B cell (primary cell): ENCODE results near the gene ZDHHC19. TPM values are rescaled to one million over a fixed set of nuclear protein-coding genes. Genes with fewer than 3 reads are reported as not detected.

Experiments used
- ATAC-seq: fragments of 200-7000 bp; cut with Tn5 transposase; one replicate; pipeline ENCODE4 v1.10.0; 2021; ENCODE audit warnings: low read depth, mild to moderate bottlenecking, moderate number of reproducible peaks, moderate library complexity
- CTCF ChIA-PET: fragments of 350-600 bp; sonication (Branson Sonifier 250); formaldehyde crosslinking; loops from one replicate; lab custom pipeline; 2021; ENCODE audit warnings: antibody characterized with exemption, inconsistent platforms; lab: Charles Lee
- POLR2A ChIA-PET: fragments of 350-600 bp; sonication (Branson Sonifier 250); formaldehyde crosslinking; loops from one replicate; lab custom pipeline; 2021; ENCODE audit warnings: antibody characterized with exemption; lab: Charles Lee
- DNase-seq: peaks from one replicate; pipeline ENCODE4 v3.0.0; 2013
- H2AFZ ChIP-seq: 2 replicates; pipeline ENCODE4 v1.6.1; 2012; ENCODE audit warnings: mild to moderate bottlenecking, low read depth, low read length; ENCODE audit not compliant: insufficient read depth, poor library complexity, severe bottlenecking
- H3K27ac ChIP-seq, 2 donors: 1 replicate in 1 of 2; 2 replicates in 1 of 2; pipeline ENCODE4 v1.5.1; 2012 to 2013; ENCODE audit warnings: low read length in 2 of 2, mild to moderate bottlenecking in 2 of 2, moderate library complexity in 1 of 2
- H3K27me3 ChIP-seq, 4 experiments: fragments of 200-600 bp in 1 of 4; sonication (generic) in 1 of 4; replicated peaks in 1 of 4; 1 replicate in 2 of 4; 2 replicates in 2 of 4; pipeline versions ENCODE4 v1.6.1 to v1.7.0; 2013 to 2016; ENCODE audit warnings: low read length in 3 of 4, mild to moderate bottlenecking in 2 of 4, mixed read lengths in 1 of 4, moderate library complexity in 1 of 4; ENCODE audit not compliant: insufficient read depth in 4 of 4, control insufficient read depth in 3 of 4; ENCODE audit errors: control extremely low read depth in 1 of 4
- H3K36me3 ChIP-seq, 2 experiments: replicated peaks in 1 of 2; 1 replicate in 1 of 2; 2 replicates in 1 of 2; pipeline versions ENCODE4 v1.6.1 to v1.7.1; 2013; ENCODE audit warnings: low read length in 1 of 2; ENCODE audit not compliant: insufficient read depth in 2 of 2, control insufficient read depth in 1 of 2; ENCODE audit errors: control extremely low read depth in 1 of 2, extremely low read depth in 1 of 2
- H3K4me1 ChIP-seq, 2 donors: fragments of 200-600 bp in 1 of 2; sonication (generic) in 1 of 2; 1 replicate in 1 of 2; 2 replicates in 1 of 2; pipeline versions ENCODE4 v1.5.1 to v1.6.1; 2013 to 2017; ENCODE audit warnings: low read length in 2 of 2; ENCODE audit not compliant: control insufficient read depth in 2 of 2, insufficient read depth in 2 of 2
- H3K4me2 ChIP-seq: replicated peaks from 2 replicates; pipeline ENCODE3; 2012; ENCODE audit warnings: mild to moderate bottlenecking, low read depth, low read length; ENCODE audit not compliant: poor library complexity, severe bottlenecking
- H3K4me3 ChIP-seq, 5 experiments: fragments of 200-600 bp in 1 of 5; sonication (generic) in 1 of 5; 1 replicate in 3 of 5; 2 replicates in 2 of 5; pipeline versions ENCODE4 v1.5.1 to v1.7.0; 2011 to 2016; ENCODE audit warnings: low read length in 4 of 5, mild to moderate bottlenecking in 4 of 5, low read depth in 2 of 5, control low read depth in 1 of 5, moderate library complexity in 1 of 5; ENCODE audit not compliant: insufficient read depth in 1 of 5; ENCODE audit errors: control extremely low read depth in 1 of 5, extremely low read depth in 1 of 5
- H3K79me2 ChIP-seq: fragments of 200-600 bp; sonication (generic); one replicate; pipeline ENCODE4 v1.6.0; 2016; ENCODE audit warnings: low read length; ENCODE audit not compliant: control insufficient read depth, insufficient read depth
- H3K9ac ChIP-seq: fragments of 200-600 bp; sonication (generic); 2 replicates; pipeline ENCODE4 v1.6.1; 2017; ENCODE audit warnings: mild to moderate bottlenecking, low read length, moderate library complexity
- H3K9me3 ChIP-seq, 3 donors: one replicate each; pipeline versions ENCODE4 v1.6.1 to v1.7.1; 2013; ENCODE audit warnings: low read length in 2 of 3; ENCODE audit not compliant: control insufficient read depth in 2 of 3, insufficient read depth in 1 of 3; ENCODE audit errors: control extremely low read depth in 1 of 3
- H4K20me1 ChIP-seq: 2 replicates; pipeline ENCODE4 v1.6.0; 2012; ENCODE audit warnings: mild to moderate bottlenecking, low read length; ENCODE audit not compliant: insufficient read depth, control insufficient read depth, poor library complexity, severe bottlenecking
- H3K27ac Mint-ChIP-seq: one replicate; pipeline ENCODE4 v1.8.0; 2021; ENCODE audit warnings: mixed read lengths
- H3K27me3 Mint-ChIP-seq: one replicate; pipeline ENCODE4 v1.8.0; 2021; ENCODE audit warnings: mixed read lengths
- H3K4me1 Mint-ChIP-seq: one replicate; pipeline ENCODE4 v1.8.0; 2021; ENCODE audit warnings: mixed read lengths
- H3K4me3 Mint-ChIP-seq: one replicate; pipeline ENCODE4 v1.8.0; 2021; ENCODE audit warnings: mixed read lengths
- H3K9me3 Mint-ChIP-seq: one replicate; pipeline ENCODE4 v1.8.0; 2022; ENCODE audit warnings: mixed read lengths; ENCODE audit not compliant: insufficient read depth
- CTCF ChIP-seq: fragments of 200-600 bp; IDR thresholded peaks from one replicate; pipeline ENCODE4 v1.8.0; 2022; ENCODE audit warnings: antibody characterized with exemption, mild to moderate bottlenecking
- EZH2 ChIP-seq: IDR thresholded peaks from 2 replicates; pipeline ENCODE4 v1.6.1; 2012; ENCODE audit warnings: borderline replicate concordance, low read depth, mild to moderate bottlenecking, moderate library complexity, low read length; ENCODE audit not compliant: insufficient read depth, poor library complexity, severe bottlenecking
- WGBS: methylation state at CpG from one replicate; pipeline ENCODE4 v1.1.5; 2013; ENCODE audit warnings: missing lambda C conversion rate; ENCODE audit not compliant: insufficient coverage; 5-methylcytosine and 5-hydroxymethylcytosine counted together
- intact Hi-C: fragments of 100-400 bp; cut with micrococcal nuclease; formaldehyde crosslinking; loops from one replicate; pipeline ENCODE4 v1.10.0; 2022
- polyA plus RNA-seq: library from polyadenylated mRNA; depleted of rRNA; stranded (reverse); fragments of >200 nt; gene quantifications from 2 replicates; pipeline ENCODE4 v1.2.3, GENCODE V29; 2012
- total RNA-seq, 2 donors: library from RNA; stranded (reverse); fragments of 120-200 nt in 1 of 2; gene quantifications; 1 replicate in 1 of 2; 2 replicates in 1 of 2; pipeline versions ENCODE4 v1.2.3 to v1.2.4, GENCODE V29; 2013 to 2022

ZDHHC19 gene
- total and polyA plus RNA-seq, 2 donors (not counting 1 experiment from before 2014, with no cell fraction given), result 0.91 to 6.0 TPM

GRCh38 chr3:196219194-196219969, 8.2 kb upstream of the ZDHHC19 start:
- Mint-ChIP-seq H3K27me3 (no peaks in the 10 kb centered on the region), H3K9me3 (no peaks in the 10 kb centered on the region), H3K27ac (peak overlapping the region; percentile 32), H3K4me3 (peak overlapping the region; percentile 86), H3K4me1 (peaks cover 17% of the 10 kb centered on the region)
- peak overlapping the region; percentile 51 to 81 (median 72) for H3K4me3 ChIP-seq
- H2AFZ ChIP-seq, result peak overlapping the region; percentile 93
- 14% methylated on average over 18 of the region's 19 CpGs for WGBS
- TF ChIP-seq CTCF, result no peak
- TF ChIP-seq EZH2, result no peak
- no peaks in the 10 kb centered on the region for H4K20me1 ChIP-seq
- ATAC-seq (peak; percentile 82), DNase-seq (peak; percentile 67)
- H3K36me3 ChIP-seq, result no peaks in the 10 kb centered on the region
- peak overlapping the region; percentile 73 for H3K4me2 ChIP-seq
- H3K79me2 ChIP-seq, result no peaks in the 10 kb centered on the region
- H3K27ac ChIP-seq, result peak overlapping the region in 1 of 2 donors; percentile 68
- no peaks in the 10 kb centered on the region for H3K27me3 ChIP-seq
- H3K9ac ChIP-seq, result peak overlapping the region; percentile 70
- CTCF ChIA-PET, result interaction anchor here (0.7 to 1.6 kb wide), 4 partner anchors 16 to 800 kb away, joined by 3 to 6 read pairs (median 3); no protein-coding TSS in a partner anchor
- peaks cover 7 to 15% of the 10 kb centered on the region in 2 donors for H3K4me1 ChIP-seq
- no peaks in the 10 kb centered on the region for H3K9me3 ChIP-seq
- intact Hi-C loops, result no loop called here
- POLR2A ChIA-PET, result interaction anchor here (0.7 kb wide), 1 partner anchor 144 kb away, joined by 3 read pairs; no protein-coding TSS in a partner anchor

GRCh38 chr3:196218155-196218712, 7.0 kb upstream of the ZDHHC19 start:
- POLR2A ChIA-PET, result no interaction called here
- ATAC-seq (no peak), DNase-seq (no peak)
- Histone ChIP-seq H3K4me3 (no peak overlapping the region), H3K4me2 (peak overlapping the region; percentile 73), H4K20me1 (no peaks in the 10 kb centered on the region), H3K9ac (no peak overlapping the region), H3K79me2 (no peaks in the 10 kb centered on the region), H2AFZ (no peak overlapping the region), H3K4me1 (peaks cover 7 to 15% of the 10 kb centered on the region in 2 donors), H3K27me3 (no peaks in the 10 kb centered on the region), H3K27ac (no peak overlapping the region), H3K36me3 (no peaks in the 10 kb centered on the region), H3K9me3 (no peaks in the 10 kb centered on the region)
- peak overlapping the region; percentile 26 for H3K4me3 Mint-ChIP-seq
- H3K27me3 Mint-ChIP-seq, result no peaks in the 10 kb centered on the region
- H3K4me1 Mint-ChIP-seq, result peaks cover 17% of the 10 kb centered on the region
- H3K9me3 Mint-ChIP-seq, result no peaks in the 10 kb centered on the region
- WGBS, result 97% methylated on average over 10 of the region's 13 CpGs
- no peak for TF ChIP-seq EZH2
- no peak for TF ChIP-seq CTCF
- intact Hi-C loops, result no loop called here
- H3K27ac Mint-ChIP-seq, result peak overlapping the region; percentile 21
- CTCF ChIA-PET, result interaction anchor here (1.6 kb wide), 2 partner anchors 21 to 145 kb away, joined by 3 to 6 read pairs; no protein-coding TSS in a partner anchor
